Endodermal cell (in vitro differentiated cells): ENCODE measurements around the gene BATF3. TPM values are rescaled to one million over a fixed set of nuclear protein-coding genes. Genes with fewer than 3 reads are reported as not detected.

Source experiments
- DNase-seq: peaks from one replicate; pipeline ENCODE4 v3.0.0-alpha.2; 2017
- H3K27ac ChIP-seq: 2 replicates; pipeline ENCODE4 v1.5.1; 2013; ENCODE audit warnings: mild to moderate bottlenecking, low read depth, low read length, moderate library complexity
- H3K27me3 ChIP-seq: 2 replicates; pipeline ENCODE4 v1.6.1; 2013; ENCODE audit warnings: mild to moderate bottlenecking, low read length, moderate library complexity; ENCODE audit not compliant: insufficient read depth, control insufficient read depth, poor library complexity, severe bottlenecking
- H3K36me3 ChIP-seq: 2 replicates; pipeline ENCODE4 v1.7.0; 2013; ENCODE audit warnings: mild to moderate bottlenecking, low read length, moderate library complexity; ENCODE audit not compliant: control insufficient read depth, insufficient read depth
- H3K4me1 ChIP-seq: one replicate; pipeline ENCODE4 v1.7.0; 2013; ENCODE audit warnings: low read length; ENCODE audit not compliant: control insufficient read depth, insufficient read depth
- H3K4me3 ChIP-seq: 2 replicates; pipeline ENCODE4 v1.5.1; 2013; ENCODE audit warnings: mild to moderate bottlenecking, low read length, moderate library complexity
- H3K9ac ChIP-seq: 2 replicates; pipeline ENCODE4 v1.6.1; 2013; ENCODE audit warnings: mild to moderate bottlenecking, low read length, moderate library complexity; ENCODE audit not compliant: poor library complexity, severe bottlenecking; ENCODE audit errors: extremely low read depth
- H3K9me3 ChIP-seq: 2 replicates; pipeline ENCODE4 v1.6.1; 2013; ENCODE audit warnings: mild to moderate bottlenecking, low read length, moderate library complexity; ENCODE audit not compliant: control insufficient read depth
- H3K27ac Mint-ChIP-seq: 2 replicates; pipeline ENCODE4 v1.8.0; 2020; ENCODE audit warnings: mixed read lengths
- H3K27me3 Mint-ChIP-seq: 2 replicates; pipeline ENCODE4 v1.8.0; 2021; ENCODE audit warnings: mild to moderate bottlenecking, mixed read lengths; ENCODE audit not compliant: insufficient read depth
- H3K36me3 Mint-ChIP-seq: 2 replicates; pipeline ENCODE4 v1.8.0; 2020; ENCODE audit warnings: low read depth, mixed read lengths
- H3K4me1 Mint-ChIP-seq: 2 replicates; pipeline ENCODE4 v1.8.0; 2020; ENCODE audit warnings: mixed read lengths
- H3K4me3 Mint-ChIP-seq: 2 replicates; pipeline ENCODE4 v1.8.0; 2020; ENCODE audit warnings: mild to moderate bottlenecking, moderate library complexity, mixed read lengths
- H3K9me3 Mint-ChIP-seq: 2 replicates; pipeline ENCODE4 v1.8.0; 2020; ENCODE audit warnings: mild to moderate bottlenecking, mixed read lengths
- CTCF ChIP-seq: fragments of 200-600 bp; sonication (generic); conservative IDR thresholded peaks from 2 replicates; pipeline ENCODE4 v1.5.0; 2021; ENCODE audit warnings: antibody characterized with exemption, mild to moderate bottlenecking
- WGBS, 2 experiments: methylation state at CpG; one replicate each; pipeline versions ENCODE4 v1.1.5 to v1.1.7; 2013; ENCODE audit warnings: missing lambda C conversion rate in 2 of 2, mixed read lengths in 1 of 2; ENCODE audit not compliant: insufficient coverage in 1 of 2, insufficient read length in 1 of 2; 5-methylcytosine and 5-hydroxymethylcytosine counted together
- total RNA-seq, 2 donors: library from RNA; stranded (reverse); fragmentation: NEBNext Ultra II Directional in 1 of 2; extraction: Animal tissue kit (Norgen Biotek cat#: 25700) in 1 of 2; gene quantifications; 2 replicates in 1 of 2; 3 replicates in 1 of 2; pipeline ENCODE4 v1.2.1, GENCODE V29; 2021

Gene BATF3
- total RNA-seq, 2 donors from 2014 or later, result 1.5 to 4.0 TPM

- H3K27ac ChIP-seq, result no peak overlapping the region
- H3K36me3 ChIP-seq, result no peaks in the 10 kb centered on the region
- no peaks in the 10 kb centered on the region for H3K9me3 ChIP-seq
- Mint-ChIP-seq H3K4me1 (peaks cover 6% of the 10 kb centered on the region), H3K27ac (no peak overlapping the region), H3K4me3 (no peak overlapping the region), H3K36me3 (peaks cover 2% of the 10 kb centered on the region), H3K9me3 (peaks cover 23% of the 10 kb centered on the region), H3K27me3 (peaks cover 27% of the 10 kb centered on the region)
- H3K4me3 ChIP-seq, result no peak overlapping the region
- no peak for DNase-seq
- H3K4me1 ChIP-seq, result no peaks in the 10 kb centered on the region
- no peaks in the 10 kb centered on the region for H3K27me3 ChIP-seq
- WGBS, 2 experiments, result 90 to 95% methylated on average over 4 to 5 of the region's 5 CpGs
- H3K9ac ChIP-seq, result no peak overlapping the region
- TF ChIP-seq CTCF, result no peak
Measured at GRCh38 chr1:212656730-212657129, 42.9 kb downstream of the BATF3 start.

- no peaks in the 10 kb centered on the region for H3K4me1 ChIP-seq
- H3K27me3 Mint-ChIP-seq, result peaks cover 23% of the 10 kb centered on the region
- H3K4me1 Mint-ChIP-seq, result peaks cover 6% of the 10 kb centered on the region
- WGBS, 2 experiments, result 68 to 69% methylated on average over 2 to 6 of the region's 6 CpGs
- H3K9me3 ChIP-seq, result no peaks in the 10 kb centered on the region
- H3K4me3 Mint-ChIP-seq, result no peak overlapping the region
- H3K27ac Mint-ChIP-seq, result no peak overlapping the region
- no peak overlapping the region for H3K9ac ChIP-seq
- no peak overlapping the region for H3K27ac ChIP-seq
- H3K9me3 Mint-ChIP-seq, result peaks cover 23% of the 10 kb centered on the region
- TF ChIP-seq CTCF, result no peak
- no peaks in the 10 kb centered on the region for H3K36me3 ChIP-seq
- no peaks in the 10 kb centered on the region for H3K27me3 ChIP-seq
- no peak overlapping the region for H3K4me3 ChIP-seq
- peaks cover 2% of the 10 kb centered on the region for H3K36me3 Mint-ChIP-seq
- peak; percentile 84 for DNase-seq
Measured at GRCh38 chr1:212655668-212656440, 43.8 kb downstream of the BATF3 start.

- no peaks in the 10 kb centered on the region for H3K9me3 Mint-ChIP-seq
Measured at GRCh38 chr1:212652609-212653008, 47.0 kb downstream of the BATF3 start.

More at GRCh38 chr1:212652609-212653008, 47.0 kb downstream of the BATF3 start:
- H3K4me1 Mint-ChIP-seq, result peaks cover 7% of the 10 kb centered on the region
- H3K9ac ChIP-seq, result no peak overlapping the region
- peaks cover 18% of the 10 kb centered on the region for H3K27me3 Mint-ChIP-seq
- no peaks in the 10 kb centered on the region for H3K27me3 ChIP-seq
- no peak overlapping the region for H3K27ac Mint-ChIP-seq
- 87 to 100% methylated on average over 1 of the region's 1 CpG for WGBS, 2 experiments
- H3K4me1 ChIP-seq, result no peaks in the 10 kb centered on the region
- H3K27ac ChIP-seq, result no peak overlapping the region
- no peaks in the 10 kb centered on the region for H3K36me3 ChIP-seq
- no peak for TF ChIP-seq CTCF
- no peaks in the 10 kb centered on the region for H3K36me3 Mint-ChIP-seq
- H3K9me3 ChIP-seq, result no peaks in the 10 kb centered on the region
- no peak overlapping the region for H3K4me3 ChIP-seq
- no peak overlapping the region for H3K4me3 Mint-ChIP-seq
- no peak for DNase-seq
